HEK293 (cell line): ENCODE results near the gene CEACAM20.

Experiments
- CTCF ChIA-PET: fragments of 350-600 bp; formaldehyde crosslinking; extraction: SDS; loops from one replicate; lab custom pipeline; 2021; ENCODE audit warnings: antibody characterized with exemption; lab: Yijun Ruan, JAX
- POLR2A ChIA-PET: fragments of 300-600 bp; formaldehyde crosslinking; extraction: SDS; loops from one replicate; lab custom pipeline; 2020; ENCODE audit warnings: antibody characterized with exemption, inconsistent platforms; lab: Yijun Ruan, JAX
- H3K27ac ChIP-seq: fragments of 200-500 bp; sonication (Bioruptor generic); 2 replicates; pipeline ENCODE4 v1.5.1; 2014; ENCODE audit warnings: low read depth, low read length, control low read depth, inconsistent platforms; ENCODE audit errors: extremely low read depth
- H3K36me3 ChIP-seq, 2 experiments: fragments of 200-500 bp in 1 of 2; sonication (Bioruptor generic) in 1 of 2; 1 replicate in 1 of 2; 2 replicates in 1 of 2; pipeline ENCODE4 v1.5.1; 2014 to 2017; ENCODE audit warnings: inconsistent platforms in 2 of 2, low read length in 2 of 2; ENCODE audit not compliant: control insufficient read depth in 2 of 2, insufficient read depth in 1 of 2
- H3K4me1 ChIP-seq: fragments of 200-500 bp; sonication (Bioruptor generic); 2 replicates; pipeline ENCODE4 v1.5.1; 2014; ENCODE audit warnings: mild to moderate bottlenecking, low read length, inconsistent platforms; ENCODE audit not compliant: control insufficient read depth, insufficient read depth
- H3K4me3 ChIP-seq: 2 replicates; pipeline ENCODE4 v1.5.1; 2011; ENCODE audit warnings: low read depth, mild to moderate bottlenecking, control low read depth, low read length, moderate library complexity
- H3K9me3 ChIP-seq: fragments of 200-500 bp; sonication (Bioruptor generic); 2 replicates; pipeline ENCODE4 v1.5.1; 2014; ENCODE audit warnings: low read depth, low read length, inconsistent platforms; ENCODE audit not compliant: control insufficient read depth, insufficient read depth
- IKZF3 ChIP-seq: fragments of 450-650 bp; IDR thresholded peaks from 2 replicates; pipeline ENCODE4 v1.5.0; 2018; ENCODE audit warnings: missing biosample characterization, mild to moderate bottlenecking, missing genetic modification characterization, moderate library complexity
- KLF8 ChIP-seq: fragments of 450-650 bp; formaldehyde crosslinking; IDR thresholded peaks from 2 replicates; pipeline ENCODE4 v1.5.1; 2016; ENCODE audit warnings: missing biosample characterization, missing genetic modification characterization
- PRDM4 ChIP-seq: fragments of 450-650 bp; formaldehyde crosslinking; IDR thresholded peaks from 2 replicates; pipeline ENCODE4 v1.5.1; 2017; ENCODE audit warnings: missing biosample characterization, missing genetic modification characterization
- ZBTB10 ChIP-seq: fragments of 450-650 bp; formaldehyde crosslinking; IDR thresholded peaks from 2 replicates; pipeline ENCODE4 v1.5.1; 2016; ENCODE audit warnings: missing biosample characterization, missing genetic modification characterization
- ZBTB20 ChIP-seq: fragments of 450-650 bp; formaldehyde crosslinking; IDR thresholded peaks from 2 replicates; pipeline ENCODE4 v1.5.1; 2016; ENCODE audit warnings: missing biosample characterization, missing genetic modification characterization
- ZNF169 ChIP-seq: fragments of 450-650 bp; formaldehyde crosslinking; IDR thresholded peaks from 2 replicates; pipeline ENCODE4 v1.5.1; 2016; ENCODE audit warnings: missing biosample characterization, missing genetic modification characterization
- ZNF174 ChIP-seq: fragments of 450-650 bp; formaldehyde crosslinking; IDR thresholded peaks from 2 replicates; pipeline ENCODE4 v1.5.0; 2017; ENCODE audit warnings: missing biosample characterization, mild to moderate bottlenecking, missing genetic modification characterization
- ZNF518A ChIP-seq: fragments of 450-650 bp; formaldehyde crosslinking; conservative IDR thresholded peaks from 2 replicates; pipeline ENCODE4 v1.5.1; 2016; ENCODE audit warnings: low read depth, missing biosample characterization, missing genetic modification characterization
- ZNF529 ChIP-seq: fragments of 450-650 bp; formaldehyde crosslinking; IDR thresholded peaks from 2 replicates; pipeline ENCODE4 v1.5.1; 2017; ENCODE audit warnings: missing genetic modification characterization, missing biosample characterization; ENCODE audit not compliant: insufficient replicate concordance
- ZNF549 ChIP-seq: fragments of 450-650 bp; IDR thresholded peaks from 2 replicates; pipeline ENCODE4 v1.5.1; 2018; ENCODE audit warnings: missing biosample characterization, missing genetic modification characterization, mild to moderate bottlenecking, inconsistent platforms, moderate library complexity
- ZNF660 ChIP-seq: fragments of 450-650 bp; IDR thresholded peaks from 2 replicates; pipeline ENCODE4 v1.5.1; 2018; ENCODE audit warnings: missing biosample characterization, mild to moderate bottlenecking, missing genetic modification characterization
- ZNF776 ChIP-seq: fragments of 450-650 bp; formaldehyde crosslinking; IDR thresholded peaks from 2 replicates; pipeline ENCODE4 v1.5.0; 2017; ENCODE audit warnings: missing biosample characterization, missing genetic modification characterization, borderline replicate concordance
- ZNF777 ChIP-seq: fragments of 450-650 bp; formaldehyde crosslinking; IDR thresholded peaks from 2 replicates; pipeline ENCODE4 v1.5.1; 2017; ENCODE audit warnings: missing biosample characterization, missing genetic modification characterization, borderline replicate concordance
- ZSCAN30 ChIP-seq: fragments of 450-650 bp; IDR thresholded peaks from 2 replicates; pipeline ENCODE4 v1.5.1; 2018; ENCODE audit warnings: missing biosample characterization, mild to moderate bottlenecking, missing genetic modification characterization, moderate library complexity
- TF ChIP-seq, protein P1 (sequence below): fragments of 450-650 bp; formaldehyde crosslinking; IDR thresholded peaks from 2 replicates; pipeline ENCODE4 v1.5.1; 2016; ENCODE audit warnings: missing biosample characterization, missing genetic modification characterization

Gene CEACAM20

DNA sequence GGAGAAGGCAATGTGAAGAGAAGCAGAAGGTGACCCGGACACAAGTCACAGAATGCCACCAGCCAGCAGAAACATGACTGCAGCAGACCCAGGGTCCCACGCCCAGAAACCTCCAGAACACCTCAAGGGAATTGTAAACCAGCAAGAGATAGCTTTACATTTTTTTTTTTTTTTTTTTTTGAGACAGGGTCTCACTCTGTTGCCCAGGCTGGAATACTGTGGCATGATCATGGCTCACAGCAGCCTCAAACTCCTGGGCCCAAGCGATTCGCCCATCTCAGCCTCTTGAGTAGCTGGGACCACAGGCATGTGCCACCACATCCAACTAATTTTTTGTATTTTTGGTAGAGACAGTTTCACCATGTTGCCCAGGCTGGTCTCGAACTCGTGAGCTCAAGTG, 10.5 kb upstream of the CEACAM20 start:
- no peak overlapping the region for H3K4me3 ChIP-seq
- H3K27ac ChIP-seq = no peak overlapping the region
- ChIA-PET POLR2A (no interaction called here), CTCF (interaction anchor here (0.6 kb wide), 1 partner anchor 40 kb away, joined by 3 read pairs; the partner anchor contains the start of gene ZNF180)
- no peaks in the 10 kb centered on the region for H3K36me3 ChIP-seq
- no peak for TF ChIP-seq ZSCAN30 (tag by site-specific recombination)
- TF ChIP-seq PRDM4 (tag by site-specific recombination) = no peak
- no peak for TF ChIP-seq ZNF660 (tag by site-specific recombination)
- TF ChIP-seq ZNF776 = no peak
- TF ChIP-seq ZNF169 = no peak
- no peak for TF ChIP-seq KLF8 (tag by site-specific recombination)
- TF ChIP-seq ZNF174 = no peak
- no peak for TF ChIP-seq ZBTB10 (tag by site-specific recombination)
- TF ChIP-seq ZNF777 (tag by site-specific recombination) = no peak
- TF ChIP-seq ZBTB20 (tag by site-specific recombination) = no peak
- TF ChIP-seq ZNF549 = no peak
- no peak for TF ChIP-seq IKZF3 (tag by site-specific recombination)
- TF ChIP-seq, protein P1, sequence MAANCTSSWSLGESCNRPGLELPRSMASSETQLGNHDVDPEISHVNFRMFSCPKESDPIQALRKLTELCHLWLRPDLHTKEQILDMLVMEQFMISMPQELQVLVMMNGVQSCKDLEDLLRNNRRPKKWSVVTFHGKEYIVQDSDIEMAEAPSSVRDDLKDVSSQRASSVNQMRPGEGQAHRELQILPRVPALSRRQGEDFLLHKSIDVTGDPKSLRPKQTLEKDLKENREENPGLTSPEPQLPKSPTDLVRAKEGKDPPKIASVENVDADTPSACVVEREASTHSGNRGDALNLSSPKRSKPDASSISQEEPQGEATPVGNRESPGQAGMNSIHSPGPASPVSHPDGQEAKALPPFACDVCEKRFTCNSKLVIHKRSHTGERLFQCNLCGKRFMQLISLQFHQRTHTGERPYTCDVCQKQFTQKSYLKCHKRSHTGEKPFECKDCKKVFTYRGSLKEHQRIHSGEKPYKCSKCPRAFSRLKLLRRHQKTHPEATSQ = no peak
- no peak for TF ChIP-seq ZNF518A
- TF ChIP-seq ZNF529 (tag by site-specific recombination) = no peak
- H3K9me3 ChIP-seq = no peaks in the 10 kb centered on the region
- no peaks in the 10 kb centered on the region for H3K4me1 ChIP-seq
